Colonic mucosa (tissue), 4 donors: ENCODE data around the gene CNST. TPM values are rescaled to one million over a fixed set of nuclear protein-coding genes. Genes with fewer than 3 reads are reported as not detected.

ENCODE experiments used
- DNase-seq: peaks from one replicate; pipeline ENCODE4 v3.0.0-alpha.2; 2020
- H3K27ac ChIP-seq: fragments of 200-600 bp; one replicate; pipeline ENCODE4 v1.8.0; 2021
- H3K27me3 ChIP-seq: fragments of 200-600 bp; one replicate; pipeline ENCODE4 v1.8.0; 2021
- H3K36me3 ChIP-seq: fragments of 200-600 bp; one replicate; pipeline ENCODE4 v1.8.0; 2021
- H3K4me1 ChIP-seq: fragments of 200-600 bp; one replicate; pipeline ENCODE4 v1.8.0; 2021; ENCODE audit warnings: mild to moderate bottlenecking
- H3K4me3 ChIP-seq: fragments of 200-600 bp; one replicate; pipeline ENCODE4 v1.8.0; 2021
- H3K9ac ChIP-seq, 2 donors: one replicate each; pipeline ENCODE4 v1.7.0; 2013; ENCODE audit warnings: control low read depth in 2 of 2, low read depth in 2 of 2, low read length in 2 of 2
- H3K9me3 ChIP-seq: fragments of 200-600 bp; one replicate; pipeline ENCODE4 v1.8.0; 2021
- CTCF ChIP-seq: fragments of 200-600 bp; IDR thresholded peaks from one replicate; pipeline ENCODE4 v1.8.0; 2022; ENCODE audit warnings: antibody characterized with exemption, mild to moderate bottlenecking
- intact Hi-C: fragments of 100-400 bp; cut with DNase I; formaldehyde crosslinking; loops from one replicate; pipeline ENCODE4 v1.14.1; 2022
- total RNA-seq, 2 donors: library from RNA; stranded (reverse); fragmentation: NEBNext Ultra II Directional in 1 of 2; extraction: Animal tissue kit (Norgen Biotek cat#: 25700) in 1 of 2; gene quantifications; one replicate each; pipeline ENCODE4 v1.2.1, GENCODE V29; 2021
- donor health status: healthy.
- donor health status: DM: no; HTN: no; CAD: no.
- donor health status: DM: no; HTN: no; CAD: no.

Gene CNST
- total RNA-seq, 2 donors from 2014 or later = 20.9 to 43.1 TPM

- TF ChIP-seq CTCF = no peak
- Histone ChIP-seq H3K4me1 (peaks cover 5% of the 10 kb centered on the region), H3K9ac (no peak overlapping the region), H3K27ac (peak overlapping the region; percentile 39), H3K4me3 (no peak overlapping the region), H3K9me3 (no peaks in the 10 kb centered on the region), H3K27me3 (no peaks in the 10 kb centered on the region), H3K36me3 (no peaks in the 10 kb centered on the region)
- DNase-seq = no peak
- intact Hi-C loops = no loop called here
Measured at GRCh38 chr1:246573491-246573890, 7.2 kb downstream of the CNST start.

- intact Hi-C loops = no loop called here
- no peak overlapping the region for H3K4me3 ChIP-seq
- no peaks in the 10 kb centered on the region for H3K9me3 ChIP-seq
- no peak overlapping the region for H3K27ac ChIP-seq
- no peak overlapping the region for H3K9ac ChIP-seq
- no peak for TF ChIP-seq CTCF
- H3K4me1 ChIP-seq = peaks cover 3% of the 10 kb centered on the region
- no peaks in the 10 kb centered on the region for H3K36me3 ChIP-seq
- no peak for DNase-seq
- no peaks in the 10 kb centered on the region for H3K27me3 ChIP-seq
Measured at GRCh38 chr1:246576709-246577032, 10.4 kb downstream of the CNST start.

GRCh38 chr1:246577082-246577719, 10.9 kb downstream of the CNST start:
- Histone ChIP-seq H3K4me3 (no peak overlapping the region), H3K9ac (no peak overlapping the region), H3K36me3 (no peaks in the 10 kb centered on the region), H3K27ac (no peak overlapping the region), H3K4me1 (peaks cover 3% of the 10 kb centered on the region), H3K9me3 (no peaks in the 10 kb centered on the region), H3K27me3 (no peaks in the 10 kb centered on the region)
- intact Hi-C loops = no loop called here
- TF ChIP-seq CTCF = no peak
- no peak for DNase-seq

GRCh38 chr1:246577720-246578106, 11.5 kb downstream of the CNST start:
- no peak for TF ChIP-seq CTCF
- Histone ChIP-seq H3K4me3 (no peak overlapping the region), H3K27me3 (no peaks in the 10 kb centered on the region), H3K27ac (no peak overlapping the region), H3K36me3 (no peaks in the 10 kb centered on the region), H3K9ac (no peak overlapping the region), H3K9me3 (no peaks in the 10 kb centered on the region), H3K4me1 (peaks cover 3% of the 10 kb centered on the region)
- intact Hi-C loops = no loop called here
- DNase-seq = no peak

GRCh38 chr1:246579818-246580217, 13.6 kb downstream of the CNST start:
- no peak for TF ChIP-seq CTCF
- no peak for DNase-seq
- no peaks in the 10 kb centered on the region for H3K36me3 ChIP-seq
- H3K4me1 ChIP-seq = peaks cover 11% of the 10 kb centered on the region
- no peak overlapping the region for H3K27ac ChIP-seq
- H3K9ac ChIP-seq = no peak overlapping the region
- no peaks in the 10 kb centered on the region for H3K27me3 ChIP-seq
- intact Hi-C loops = no loop called here
- H3K9me3 ChIP-seq = no peaks in the 10 kb centered on the region
- no peak overlapping the region for H3K4me3 ChIP-seq
